Medulla oblongata (tissue), 1 donor: ENCODE results near the gene NAPB.

Experiments
- DNase-seq: peaks from one replicate; pipeline ENCODE4 v3.0.0-alpha.2; 2015; ENCODE audit errors: extremely low spot score

NAPB gene

GRCh38 chr20:23437126-23437899 is 16.0 kb upstream of the NAPB start:
- no peak for DNase-seq

GRCh38 chr20:23436681-23437080 is 15.4 kb upstream of the NAPB start:
- no peak for DNase-seq

GRCh38 chr20:23435626-23436539 is 14.6 kb upstream of the NAPB start:
- DNase-seq: no peak

- DNase-seq: no peak
Observed at GRCh38 chr20:23434521-23435313, 13.4 kb upstream of the NAPB start.

- DNase-seq: no peak
Observed at GRCh38 chr20:23433628-23434027, 12.3 kb upstream of the NAPB start.

- DNase-seq: no peak
Observed at GRCh38 chr20:23425129-23425528, 3.8 kb upstream of the NAPB start.

- DNase-seq: peak; percentile 40
Observed at GRCh38 chr20:23419995-23420901, 1.0 kb downstream of the NAPB start.

GRCh38 chr20:23419657-23419994 is 1.7 kb downstream of the NAPB start:
- no peak for DNase-seq

GRCh38 chr20:23417861-23418260 is 3.4 kb downstream of the NAPB start:
- no peak for DNase-seq

GRCh38 chr20:23415959-23416583 is 5.2 kb downstream of the NAPB start:
- no peak for DNase-seq

- no peak for DNase-seq
Observed at GRCh38 chr20:23415555-23415954, 5.7 kb downstream of the NAPB start.

GRCh38 chr20:23414526-23415188 is 6.6 kb downstream of the NAPB start:
- DNase-seq: no peak

GRCh38 chr20:23413862-23414422 is 7.3 kb downstream of the NAPB start:
- DNase-seq: no peak

- DNase-seq: peak; percentile 39
Observed at GRCh38 chr20:23412026-23412425, 9.3 kb downstream of the NAPB start.

GRCh38 chr20:23410916-23411695 is 10.2 kb downstream of the NAPB start:
- no peak for DNase-seq

GRCh38 chr20:23409800-23410199 is 11.5 kb downstream of the NAPB start:
- DNase-seq: no peak

GRCh38 chr20:23408957-23409356 is 12.3 kb downstream of the NAPB start:
- no peak for DNase-seq

- no peak for DNase-seq
Observed at GRCh38 chr20:23407781-23408464, 13.4 kb downstream of the NAPB start.
